Adrenal gland (tissue), 5 donors: ENCODE results near the gene COX20.

Experiments
- CTCF ChIP-seq, 6 experiments: fragments of 450-650 bp in 4 of 6; fragments of 200-600 bp in 2 of 6; sonication (generic) in 1 of 6; IDR thresholded peaks; 1 replicate in 5 of 6; 2 replicates in 1 of 6; pipeline versions ENCODE4 v1.5.1 to v1.8.0; 2016 to 2021; ENCODE audit warnings: antibody characterized with exemption in 6 of 6, mild to moderate bottlenecking in 2 of 6, moderate library complexity in 1 of 6
- POLR2A ChIP-seq, 2 donors: fragments of 450-650 bp; IDR thresholded peaks; one replicate each; pipeline ENCODE4 v1.6.1; 2017; ENCODE audit warnings: antibody characterized with exemption in 2 of 2, mild to moderate bottlenecking in 2 of 2, moderate library complexity in 1 of 2
- donor health status: DM: no; HTN: no; CAD: no.

GRCh38 chr1:244862699-244863490 lies 27.4 kb downstream of the COX20 start:
- TF ChIP-seq CTCF (IDR thresholded peaks at IDR 0.05): no peak
- peak; percentile 77 to 79 for TF ChIP-seq POLR2A (IDR thresholded peaks at IDR 0.05)
